NCI-H345 treated with DMSO at 0.1 percent for 48 hours (cell line): ENCODE measurements around the gene TENM3.

Experiments
- DNase-seq: peaks from one replicate; lab custom pipeline; 2025; ENCODE audit not compliant: unreplicated experiment; lab: John Stamatoyannopoulos, UW

The TENM3 gene

GRCh38 chr4:182764137-182764536 lies 520.9 kb downstream of the TENM3 start:
- no peak for DNase-seq

DNA sequence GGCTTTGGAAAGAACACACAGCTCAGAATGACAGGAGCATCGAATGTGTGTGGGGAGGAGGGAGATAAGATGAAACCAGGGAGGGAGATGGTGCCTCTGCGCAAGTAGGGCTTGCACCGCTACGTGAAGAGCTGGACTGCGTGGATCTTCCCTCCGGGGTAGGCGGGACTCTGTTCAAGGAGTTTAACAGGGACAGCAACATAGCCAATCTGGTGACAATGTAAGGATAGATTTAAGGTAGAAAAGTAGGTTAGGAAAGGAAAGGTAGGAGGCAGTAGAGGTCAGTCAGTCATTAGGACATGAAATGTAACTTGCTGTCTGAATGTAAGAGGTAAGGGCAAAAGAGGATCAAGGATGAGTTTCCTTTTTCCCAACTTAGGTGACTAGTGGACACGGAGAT lies 521.4 kb downstream of the TENM3 start:
- no peak for DNase-seq

- DNase-seq: no peak
These were observed 523.0 kb downstream of the TENM3 start for GRCh38 chr4:182765987-182766856.

DNA sequence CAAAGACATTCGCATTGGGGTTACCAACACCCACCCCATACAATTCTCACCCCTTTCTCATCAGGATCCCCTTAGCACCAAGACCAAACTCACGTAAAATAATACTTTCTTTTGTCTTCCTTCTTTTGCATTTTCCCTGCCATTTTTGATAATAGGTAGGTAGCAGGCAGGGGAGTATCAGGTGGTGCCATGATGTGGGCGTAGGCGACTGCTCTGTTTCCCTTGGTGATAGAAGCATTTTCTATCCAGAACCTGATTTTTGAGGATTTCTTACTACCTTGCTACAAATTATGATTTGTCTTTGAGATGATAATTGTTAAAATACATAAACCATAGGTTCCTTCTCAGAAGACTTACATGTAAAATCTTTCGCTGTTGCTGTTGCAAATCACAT lies 523.7 kb downstream of the TENM3 start:
- DNase-seq: no peak

GRCh38 chr4:182768838-182769237 lies 525.6 kb downstream of the TENM3 start:
- DNase-seq: no peak

- no peak for DNase-seq
These were observed 527.2 kb downstream of the TENM3 start for GRCh38 chr4:182770259-182770995.

- no peak for DNase-seq
These were observed 527.9 kb downstream of the TENM3 start for GRCh38 chr4:182770996-182771514.

DNA sequence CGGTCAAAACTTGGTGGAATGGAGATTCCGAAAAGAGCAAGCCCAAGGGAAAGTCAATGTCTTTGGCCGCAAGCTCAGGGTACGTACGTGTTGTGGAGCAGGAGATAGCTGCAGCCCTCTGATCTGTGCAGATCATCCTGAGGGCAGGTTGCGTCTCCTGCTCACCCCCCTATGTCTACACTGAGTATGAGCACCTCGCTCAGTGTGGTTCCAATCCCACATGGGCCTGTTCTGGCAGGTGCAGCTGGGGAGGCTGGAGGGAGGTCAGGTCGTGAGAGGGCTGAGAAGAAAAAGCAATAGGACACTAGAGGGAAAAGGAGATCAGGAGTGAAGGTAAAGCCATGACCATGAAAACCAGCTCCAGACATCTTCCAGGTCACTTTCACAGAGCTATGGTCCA lies 531.9 kb downstream of the TENM3 start:
- DNase-seq: no peak

DNA sequence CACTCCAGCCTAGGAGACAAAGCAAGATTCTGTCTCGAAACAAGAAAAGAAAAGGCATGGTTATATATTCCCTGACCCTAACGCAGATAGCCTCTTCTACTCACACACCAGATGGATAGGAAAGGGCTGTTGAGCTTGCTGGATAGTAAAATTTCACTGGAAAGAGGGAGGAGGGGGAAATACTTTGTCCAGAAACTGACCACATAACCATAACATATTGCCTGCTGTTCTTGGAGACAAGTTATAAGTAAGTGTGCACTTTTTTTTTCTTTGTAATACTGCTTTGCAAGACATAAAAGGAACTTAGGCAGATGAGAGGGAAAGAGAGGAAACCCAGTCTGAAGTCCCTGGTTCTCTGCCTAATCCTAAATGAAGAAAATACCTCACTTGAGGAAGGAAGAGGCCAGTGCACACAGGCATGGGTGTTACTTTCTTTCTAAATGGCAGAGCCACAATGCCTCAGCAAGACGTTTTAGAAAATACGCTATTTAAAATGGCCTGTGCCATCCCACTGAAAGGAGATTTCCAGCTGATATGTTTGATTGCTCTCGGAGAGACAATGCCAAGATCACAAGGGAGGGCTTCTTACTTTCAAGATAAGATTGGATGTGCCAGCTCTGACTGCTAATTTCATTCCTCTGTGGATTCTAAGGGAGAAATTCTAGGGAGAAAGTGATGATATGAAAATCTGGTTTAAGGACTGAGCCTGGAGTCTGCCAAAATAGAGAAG lies 533.3 kb downstream of the TENM3 start:
- no peak for DNase-seq

DNA sequence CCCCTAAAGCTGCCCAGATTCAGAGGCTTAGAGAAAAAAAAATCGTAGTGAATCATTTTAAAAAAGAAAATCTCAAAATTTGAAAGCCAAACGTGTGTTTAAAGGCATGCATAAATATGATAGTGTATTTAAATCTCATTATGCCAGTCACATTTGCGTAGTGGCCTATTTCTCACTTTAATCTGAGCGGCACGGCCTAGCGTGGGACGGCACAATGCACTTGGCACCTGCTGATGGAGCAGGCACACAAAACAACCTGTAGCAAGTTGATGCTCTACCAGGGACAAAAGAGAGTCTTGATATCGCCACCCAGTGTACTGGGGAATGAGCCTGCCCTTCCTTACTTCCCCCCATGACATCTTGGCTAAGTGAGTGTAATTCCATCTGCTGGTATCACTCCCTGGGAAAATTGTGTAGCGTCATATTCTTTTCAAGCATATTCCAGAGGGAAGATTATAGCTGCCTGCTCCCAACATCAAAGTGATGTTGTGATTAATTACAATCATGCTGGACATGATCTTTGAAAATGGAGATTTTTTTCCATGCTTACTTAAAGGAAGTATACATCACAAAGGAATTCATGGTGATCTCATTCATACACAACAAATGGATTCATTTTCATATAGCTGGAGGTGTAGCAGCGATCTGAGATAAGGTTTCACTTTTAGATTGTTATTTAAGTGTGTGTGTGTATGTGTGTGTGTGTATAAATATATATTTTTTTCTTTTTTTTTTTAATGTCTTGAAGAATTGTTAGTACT lies 535.2 kb downstream of the TENM3 start:
- no peak for DNase-seq

GRCh38 chr4:182786991-182787390 lies 543.8 kb downstream of the TENM3 start:
- no peak for DNase-seq

GRCh38 chr4:182788201-182788600 lies 545.0 kb downstream of the TENM3 start:
- DNase-seq: no peak

- no peak for DNase-seq
These were observed 546.3 kb downstream of the TENM3 start for GRCh38 chr4:182789529-182789928.

GRCh38 chr4:182795446-182796238 lies 552.4 kb downstream of the TENM3 start:
- DNase-seq: no peak

GRCh38 chr4:182799515-182800215 lies 556.5 kb downstream of the TENM3 start:
- no peak for DNase-seq

DNA sequence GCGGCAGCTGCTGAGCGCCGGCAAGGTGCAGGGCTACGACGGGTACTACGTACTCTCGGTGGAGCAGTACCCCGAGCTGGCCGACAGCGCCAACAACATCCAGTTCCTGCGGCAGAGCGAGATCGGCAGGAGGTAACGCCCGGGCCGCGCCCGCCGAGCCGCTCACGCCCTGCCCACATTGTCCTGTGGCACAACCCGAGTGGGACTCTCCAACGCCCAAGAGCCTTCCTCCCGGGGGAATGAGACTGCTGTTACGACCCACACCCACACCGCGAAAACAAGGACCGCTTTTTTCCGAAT lies 557.0 kb downstream of the TENM3 start:
- DNase-seq: no peak

GRCh38 chr4:182801636-182802035 lies 558.4 kb downstream of the TENM3 start:
- DNase-seq: no peak

GRCh38 chr4:182802621-182803020 lies 559.4 kb downstream of the TENM3 start:
- DNase-seq: no peak

GRCh38 chr4:182803235-182803634 lies 560.0 kb downstream of the TENM3 start:
- no peak for DNase-seq

GRCh38 chr4:182804131-182804530 lies 560.9 kb downstream of the TENM3 start:
- no peak for DNase-seq
